Measurements from ENCODE around the gene ACTN2.

DNA sequence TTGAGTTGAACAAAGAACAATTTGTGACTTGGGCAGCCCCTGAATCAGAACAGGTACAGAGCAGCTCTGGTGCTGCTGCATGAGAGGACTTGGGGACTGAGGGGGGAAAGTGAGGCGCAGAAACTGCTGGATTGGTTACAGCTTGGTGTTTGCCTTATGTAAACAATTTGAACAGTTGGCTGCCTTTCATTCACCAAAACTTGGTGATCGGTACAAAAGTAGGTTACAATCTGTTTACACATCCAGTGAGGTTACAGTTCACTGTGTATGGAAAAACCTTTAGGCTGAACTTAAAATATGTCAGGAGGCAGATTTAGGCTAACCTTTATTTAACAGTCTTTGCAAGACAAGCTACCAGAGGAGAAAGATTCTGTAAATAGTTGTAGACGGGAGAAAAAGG, 80.2 kb downstream of the ACTN2 start:
- no peak for TF ChIP-seq EP300 (IDR thresholded peaks at IDR 0.05)
- TF ChIP-seq, protein P1, sequence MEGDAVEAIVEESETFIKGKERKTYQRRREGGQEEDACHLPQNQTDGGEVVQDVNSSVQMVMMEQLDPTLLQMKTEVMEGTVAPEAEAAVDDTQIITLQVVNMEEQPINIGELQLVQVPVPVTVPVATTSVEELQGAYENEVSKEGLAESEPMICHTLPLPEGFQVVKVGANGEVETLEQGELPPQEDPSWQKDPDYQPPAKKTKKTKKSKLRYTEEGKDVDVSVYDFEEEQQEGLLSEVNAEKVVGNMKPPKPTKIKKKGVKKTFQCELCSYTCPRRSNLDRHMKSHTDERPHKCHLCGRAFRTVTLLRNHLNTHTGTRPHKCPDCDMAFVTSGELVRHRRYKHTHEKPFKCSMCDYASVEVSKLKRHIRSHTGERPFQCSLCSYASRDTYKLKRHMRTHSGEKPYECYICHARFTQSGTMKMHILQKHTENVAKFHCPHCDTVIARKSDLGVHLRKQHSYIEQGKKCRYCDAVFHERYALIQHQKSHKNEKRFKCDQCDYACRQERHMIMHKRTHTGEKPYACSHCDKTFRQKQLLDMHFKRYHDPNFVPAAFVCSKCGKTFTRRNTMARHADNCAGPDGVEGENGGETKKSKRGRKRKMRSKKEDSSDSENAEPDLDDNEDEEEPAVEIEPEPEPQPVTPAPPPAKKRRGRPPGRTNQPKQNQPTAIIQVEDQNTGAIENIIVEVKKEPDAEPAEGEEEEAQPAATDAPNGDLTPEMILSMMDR (IDR thresholded peaks at IDR 0.05): no peak

Data from tibial nerve (tissue), 4 donors.